ENCODE data around the gene DNASE1L2. TPM values are rescaled to one million over a fixed set of nuclear protein-coding genes. Genes with fewer than 3 reads are reported as not detected.

Gene DNASE1L2
- polyA plus RNA-seq, 1 donor, result 0.91 TPM

GRCh38 chr16:2210386-2211365, 25.6 kb upstream of the DNASE1L2 start, which contains the start of gene BRICD5:
Gene BRICD5, minus strand, starts transcription at chr16:2210863. Its CDS starts 30 bp downstream, at chr16:2210833.
- H3K27me3 ChIP-seq (ENCODE audit: control insufficient read depth, insufficient read depth, low read length), result no peaks in the 10 kb centered on the region
- peaks cover 23% of the 10 kb centered on the region for H3K4me1 ChIP-seq (ENCODE audit: control insufficient read depth, insufficient read depth, low read length)
- H3K36me3 ChIP-seq (ENCODE audit: control insufficient read depth, insufficient read depth, low read length), result peaks cover 41% of the 10 kb centered on the region
- no peak within 1 kb of the TSS for H3K27ac ChIP-seq (ENCODE audit: low read length)
- no peak for DNase-seq
- no peak within 1 kb of the TSS for H3K4me3 ChIP-seq (ENCODE audit: low read length)
- H3K9me3 ChIP-seq (ENCODE audit: control insufficient read depth, low read depth, low read length), result peaks cover 2% of the 10 kb centered on the region
- whole genome bisulfite sequencing (ENCODE audit: insufficient coverage, low lambda C conversion rate), result no CpG with 5 or more reads among the region's 24 CpGs

GRCh38 chr16:2211923-2212347, 24.3 kb upstream of the DNASE1L2 start:
- WGBS (ENCODE audit: insufficient coverage, low lambda C conversion rate), result no CpG with 5 or more reads among the region's 11 CpGs
- H3K9me3 ChIP-seq (ENCODE audit: control insufficient read depth, low read depth, low read length), result peaks cover 2% of the 10 kb centered on the region
- H3K36me3 ChIP-seq (ENCODE audit: control insufficient read depth, insufficient read depth, low read length), result peaks cover 38% of the 10 kb centered on the region
- H3K27ac ChIP-seq (ENCODE audit: low read length), result no peak overlapping the region
- DNase-seq, result no peak
- H3K4me3 ChIP-seq (ENCODE audit: low read length), result no peak overlapping the region
- no peaks in the 10 kb centered on the region for H3K27me3 ChIP-seq (ENCODE audit: control insufficient read depth, insufficient read depth, low read length)
- peaks cover 16% of the 10 kb centered on the region for H3K4me1 ChIP-seq (ENCODE audit: control insufficient read depth, insufficient read depth, low read length)

- H3K36me3 ChIP-seq (ENCODE audit: control insufficient read depth, insufficient read depth, low read length), result peaks cover 31% of the 10 kb centered on the region
- no peak overlapping the region for H3K27ac ChIP-seq (ENCODE audit: low read length)
- WGBS (ENCODE audit: insufficient coverage, low lambda C conversion rate), result no CpG with 5 or more reads among the region's 19 CpGs
- peaks cover 16% of the 10 kb centered on the region for H3K4me1 ChIP-seq (ENCODE audit: control insufficient read depth, insufficient read depth, low read length)
- H3K27me3 ChIP-seq (ENCODE audit: control insufficient read depth, insufficient read depth, low read length), result no peaks in the 10 kb centered on the region
- DNase-seq, result peak; percentile 48 to 73
- H3K4me3 ChIP-seq (ENCODE audit: low read length), result peak overlapping the region; percentile 41
- peaks cover 2% of the 10 kb centered on the region for H3K9me3 ChIP-seq (ENCODE audit: control insufficient read depth, low read depth, low read length)
Observed at GRCh38 chr16:2212362-2213324, 23.6 kb upstream of the DNASE1L2 start.

- Histone ChIP-seq H3K27me3 (ENCODE audit: control insufficient read depth, insufficient read depth, low read length) (no peaks in the 10 kb centered on the region), H3K9me3 (ENCODE audit: control insufficient read depth, low read depth, low read length) (peaks cover 2% of the 10 kb centered on the region), H3K4me1 (ENCODE audit: control insufficient read depth, insufficient read depth, low read length) (peaks cover 16% of the 10 kb centered on the region), H3K27ac (ENCODE audit: low read length) (peak overlapping the region; percentile 37), H3K4me3 (ENCODE audit: low read length) (peak overlapping the region; percentile 41), H3K36me3 (ENCODE audit: control insufficient read depth, insufficient read depth, low read length) (peaks cover 17% of the 10 kb centered on the region)
- DNase-seq, result no peak
- no CpG with 5 or more reads among the region's 98 CpGs for WGBS (ENCODE audit: insufficient coverage, low lambda C conversion rate)
Observed at GRCh38 chr16:2213817-2214718, 22.2 kb upstream of the DNASE1L2 start.

- no peaks in the 10 kb centered on the region for H3K27me3 ChIP-seq (ENCODE audit: control insufficient read depth, insufficient read depth, low read length)
- peak within 1 kb of the TSS; percentile 64 for H3K4me3 ChIP-seq (ENCODE audit: low read length)
- peaks cover 11% of the 10 kb centered on the region for H3K36me3 ChIP-seq (ENCODE audit: control insufficient read depth, insufficient read depth, low read length)
- H3K9me3 ChIP-seq (ENCODE audit: control insufficient read depth, low read depth, low read length), result no peaks in the 10 kb centered on the region
- peak within 1 kb of the TSS; percentile 74 for H3K27ac ChIP-seq (ENCODE audit: low read length)
- H3K4me1 ChIP-seq (ENCODE audit: control insufficient read depth, insufficient read depth, low read length), result peaks cover 16% of the 10 kb centered on the region
- no peak for DNase-seq
- no CpG with 5 or more reads among the region's 48 CpGs for WGBS (ENCODE audit: insufficient coverage, low lambda C conversion rate)
Observed at GRCh38 chr16:2214719-2214968, 21.6 kb upstream of the DNASE1L2 start, which contains the start of gene PGP. Gene PGP, minus strand, starts transcription at chr16:2214840. Its CDS starts 63 bp downstream, at chr16:2214777.

GRCh38 chr16:2216330-2216729, 19.9 kb upstream of the DNASE1L2 start:
- Histone ChIP-seq H3K4me3 (ENCODE audit: low read length) (no peak overlapping the region), H3K4me1 (ENCODE audit: control insufficient read depth, insufficient read depth, low read length) (peaks cover 16% of the 10 kb centered on the region), H3K27ac (ENCODE audit: low read length) (no peak overlapping the region), H3K9me3 (ENCODE audit: control insufficient read depth, low read depth, low read length) (no peaks in the 10 kb centered on the region), H3K36me3 (ENCODE audit: control insufficient read depth, insufficient read depth, low read length) (peaks cover 6% of the 10 kb centered on the region), H3K27me3 (ENCODE audit: control insufficient read depth, insufficient read depth, low read length) (no peaks in the 10 kb centered on the region)
- no peak for DNase-seq
- no CpG with 5 or more reads among the region's 4 CpGs for whole genome bisulfite sequencing (ENCODE audit: insufficient coverage, low lambda C conversion rate)

- peak; percentile 100 for DNase-seq
- Histone ChIP-seq H3K27ac (ENCODE audit: low read length) (peak within 1 kb of the TSS; percentile 74), H3K36me3 (ENCODE audit: control insufficient read depth, insufficient read depth, low read length) (peaks cover 13% of the 10 kb centered on the region), H3K4me1 (ENCODE audit: control insufficient read depth, insufficient read depth, low read length) (peaks cover 12% of the 10 kb centered on the region), H3K9me3 (ENCODE audit: control insufficient read depth, low read depth, low read length) (peaks cover 2% of the 10 kb centered on the region), H3K27me3 (ENCODE audit: control insufficient read depth, insufficient read depth, low read length) (no peaks in the 10 kb centered on the region), H3K4me3 (ENCODE audit: low read length) (peak within 1 kb of the TSS; percentile 85)
- WGBS (ENCODE audit: insufficient coverage, low lambda C conversion rate), result no CpG with 5 or more reads among the region's 82 CpGs
Observed at GRCh38 chr16:2223221-2223941, 12.9 kb upstream of the DNASE1L2 start, which contains the start of gene E4F1. Gene E4F1, plus strand, starts transcription at chr16:2223591. Its CDS starts 23 bp downstream, at chr16:2223614.

- Histone ChIP-seq H3K27me3 (ENCODE audit: control insufficient read depth, insufficient read depth, low read length) (no peaks in the 10 kb centered on the region), H3K4me1 (ENCODE audit: control insufficient read depth, insufficient read depth, low read length) (peaks cover 12% of the 10 kb centered on the region), H3K27ac (ENCODE audit: low read length) (peak overlapping the region; percentile 74), H3K9me3 (ENCODE audit: control insufficient read depth, low read depth, low read length) (peaks cover 4% of the 10 kb centered on the region), H3K36me3 (ENCODE audit: control insufficient read depth, insufficient read depth, low read length) (peaks cover 19% of the 10 kb centered on the region), H3K4me3 (ENCODE audit: low read length) (peak overlapping the region; percentile 85)
- WGBS (ENCODE audit: insufficient coverage, low lambda C conversion rate), result 15% methylated on average over 2 of the region's 22 CpGs
- DNase-seq, result peak; percentile 48 to 61
Observed at GRCh38 chr16:2223942-2224486, 12.2 kb upstream of the DNASE1L2 start.

GRCh38 chr16:2226245-2226793, 9.9 kb upstream of the DNASE1L2 start:
- no peak for DNase-seq
- Histone ChIP-seq H3K36me3 (ENCODE audit: control insufficient read depth, insufficient read depth, low read length) (peaks cover 42% of the 10 kb centered on the region), H3K9me3 (ENCODE audit: control insufficient read depth, low read depth, low read length) (peaks cover 4% of the 10 kb centered on the region), H3K4me3 (ENCODE audit: low read length) (no peak overlapping the region), H3K4me1 (ENCODE audit: control insufficient read depth, insufficient read depth, low read length) (peaks cover 12% of the 10 kb centered on the region), H3K27me3 (ENCODE audit: control insufficient read depth, insufficient read depth, low read length) (no peaks in the 10 kb centered on the region), H3K27ac (ENCODE audit: low read length) (no peak overlapping the region)
- WGBS (ENCODE audit: insufficient coverage, low lambda C conversion rate), result no CpG with 5 or more reads among the region's 9 CpGs

Measured in large intestine (tissue), 3 donors.